SK-N-SH (cell line): ENCODE measurements around the gene ARHGEF19. TPM values are rescaled to one million over a fixed set of nuclear protein-coding genes. Genes with fewer than 3 reads are reported as not detected.

Experiments
- CTCF ChIA-PET: fragments of 300-600, 350-600 bp; formaldehyde crosslinking; extraction: SDS; loops from one replicate; lab custom pipeline; 2021; lab: Yijun Ruan, JAX
- POLR2A ChIA-PET: fragments of 350-600 bp; sonication (Branson Sonifier 250); formaldehyde crosslinking; extraction: SDS; loops from one replicate; lab custom pipeline; 2020; ENCODE audit warnings: antibody characterized with exemption, inconsistent platforms; lab: Yijun Ruan, JAX
- DNase-seq: peaks from one replicate; pipeline ENCODE4 v3.0.0; 2012
- H2AFZ ChIP-seq: fragments of 200-600 bp; sonication (generic); 2 replicates; pipeline ENCODE4 v1.8.1; 2016; ENCODE audit warnings: antibody characterized with exemption, mild to moderate bottlenecking, low read depth
- H3F3A ChIP-seq: fragments of 200-600 bp; sonication (generic); replicated peaks from 2 replicates; pipeline ENCODE3; 2016; ENCODE audit warnings: antibody characterized with exemption, mild to moderate bottlenecking; ENCODE audit not compliant: insufficient read depth
- H3K27ac ChIP-seq, 2 experiments: fragments of 200-500 bp in 1 of 2; fragments of 200-600 bp in 1 of 2; sonication (Bioruptor generic) in 1 of 2; sonication (generic), shearing (Covaris generic) in 1 of 2; 2 replicates each; pipeline versions ENCODE4 v1.5.1 to v1.6.1; 2014 to 2016; ENCODE audit warnings: low read depth in 2 of 2, inconsistent platforms in 1 of 2, low read length in 1 of 2, mild to moderate bottlenecking in 1 of 2, mixed read lengths in 1 of 2
- H3K27me3 ChIP-seq: fragments of 200-600 bp; sonication (generic), shearing (Covaris generic); 2 replicates; pipeline ENCODE4 v1.6.1; 2016; ENCODE audit warnings: mixed run types; ENCODE audit not compliant: insufficient read depth
- H3K36me3 ChIP-seq, 2 experiments: fragments of 200-500 bp in 1 of 2; fragments of 200-600 bp in 1 of 2; sonication (Bioruptor generic) in 1 of 2; sonication (generic) in 1 of 2; replicated peaks in 1 of 2; 2 replicates each; pipeline versions ENCODE3 to v1.5.1; 2014 to 2016; ENCODE audit warnings: low read length in 1 of 2, mild to moderate bottlenecking in 1 of 2; ENCODE audit not compliant: insufficient read depth in 2 of 2, control insufficient read depth in 1 of 2
- H3K4me1 ChIP-seq, 2 experiments: fragments of 200-500 bp in 1 of 2; fragments of 200-600 bp in 1 of 2; sonication (Bioruptor generic) in 1 of 2; sonication (generic), shearing (Covaris generic) in 1 of 2; 2 replicates each; pipeline versions ENCODE4 v1.5.1 to v1.6.1; 2014 to 2016; ENCODE audit warnings: low read depth in 1 of 2, low read length in 1 of 2, mixed run types in 1 of 2; ENCODE audit not compliant: insufficient read depth in 2 of 2, control insufficient read depth in 1 of 2
- H3K4me2 ChIP-seq: fragments of 200-600 bp; sonication (generic), shearing (Covaris generic); 2 replicates; pipeline ENCODE4 v1.6.1; 2017; ENCODE audit warnings: mixed run types
- H3K4me3 ChIP-seq, 2 experiments: fragments of 200-500 bp in 1 of 2; fragments of 200-600 bp in 1 of 2; sonication (Bioruptor generic) in 1 of 2; sonication (generic), shearing (Covaris generic) in 1 of 2; 2 replicates each; pipeline versions ENCODE4 v1.5.1 to v1.8.1; 2014 to 2016; ENCODE audit warnings: low read depth in 2 of 2, inconsistent platforms in 1 of 2, low read length in 1 of 2, mild to moderate bottlenecking in 1 of 2, mixed read lengths in 1 of 2, moderate library complexity in 1 of 2
- H3K79me2 ChIP-seq: fragments of 200-600 bp; sonication (generic); 2 replicates; pipeline ENCODE4 v1.8.1; 2017; ENCODE audit warnings: mild to moderate bottlenecking; ENCODE audit not compliant: insufficient read depth
- H3K9ac ChIP-seq: fragments of 200-600 bp; sonication (generic); 2 replicates; pipeline ENCODE4 v1.6.1; 2017; ENCODE audit warnings: mixed run types
- H3K9me2 ChIP-seq: fragments of 200-600 bp; sonication (generic); 2 replicates; pipeline ENCODE4 v1.6.1; 2017; ENCODE audit warnings: mixed run types
- H3K9me3 ChIP-seq: fragments of 200-600 bp; sonication (generic); 2 replicates; pipeline ENCODE4 v1.6.1; 2017; ENCODE audit warnings: mixed run types, mild to moderate bottlenecking, moderate library complexity
- H4K20me1 ChIP-seq: fragments of 200-600 bp; sonication (generic); 2 replicates; pipeline ENCODE4 v1.6.1; 2017; ENCODE audit warnings: mild to moderate bottlenecking, mixed run types; ENCODE audit not compliant: insufficient read depth
- CTCF ChIP-seq: fragments of 200-600 bp; sonication (generic); IDR thresholded peaks from 2 replicates; pipeline ENCODE4 v1.6.1; 2017; ENCODE audit warnings: antibody characterized with exemption, mild to moderate bottlenecking, moderate library complexity
- FOSL2 ChIP-seq: IDR thresholded peaks from 2 replicates; pipeline ENCODE4 v1.4.0; 2012; ENCODE audit warnings: low read depth, mild to moderate bottlenecking, moderate library complexity, borderline replicate concordance
- FOXJ3 ChIP-seq: sonication (generic); formaldehyde crosslinking; IDR thresholded peaks from 2 replicates; pipeline ENCODE4 v1.5.1; 2020; ENCODE audit warnings: mild to moderate bottlenecking, missing genetic modification reagents
- MEF2A ChIP-seq: IDR thresholded peaks from 2 replicates; pipeline ENCODE4 v1.4.0; 2012; ENCODE audit warnings: low read depth, borderline replicate concordance
- MXI1 ChIP-seq: IDR thresholded peaks from 2 replicates; pipeline ENCODE4 v1.6.1; 2012; ENCODE audit warnings: mild to moderate bottlenecking, low read depth, low read length, improper control_type of control experiment
- NFIC ChIP-seq: IDR thresholded peaks from 2 replicates; pipeline ENCODE4 v1.4.0; 2012; ENCODE audit warnings: borderline replicate concordance
- RAD21 ChIP-seq: IDR thresholded peaks from 2 replicates; pipeline ENCODE4 v1.6.1; 2012; ENCODE audit warnings: mild to moderate bottlenecking, low read length
- RCOR1 ChIP-seq: fragments of 150-350 bp; IDR thresholded peaks from 2 replicates; pipeline ENCODE4 v1.6.1; 2017; ENCODE audit warnings: antibody characterized with exemption, low read length
- TCF12 ChIP-seq: IDR thresholded peaks from 2 replicates; pipeline ENCODE4 v1.4.0; 2012
- ZBTB33 ChIP-seq: IDR thresholded peaks from 2 replicates; pipeline ENCODE4 v1.4.0; 2012; ENCODE audit warnings: low read depth, borderline replicate concordance
- WGBS: methylation state at CpG from one replicate; pipeline ENCODE4 v1.1.6; 2017; ENCODE audit warnings: low lambda C conversion rate; 5-methylcytosine and 5-hydroxymethylcytosine counted together
- polyA plus RNA-seq, 3 experiments: library from polyadenylated mRNA; depleted of rRNA; stranded (reverse); fragments of >200 nt; gene quantifications; 2 replicates each; pipeline ENCODE4 v1.2.3, GENCODE V29; 2012
- TF ChIP-seq, protein P1 (sequence below): fragments of 150-350 bp; IDR thresholded peaks from 2 replicates; pipeline ENCODE4 v1.6.1; 2016; ENCODE audit warnings: mild to moderate bottlenecking, low read depth, low read length
- TF ChIP-seq, protein P2 (sequence below): IDR thresholded peaks from 2 replicates; pipeline ENCODE4 v1.4.0; 2012; ENCODE audit warnings: low read depth, borderline replicate concordance
- TF ChIP-seq, protein P3 (sequence below): IDR thresholded peaks from 2 replicates; pipeline ENCODE4 v1.4.0; 2012; ENCODE audit warnings: low read depth

The ARHGEF19 gene
- polyA plus RNA-seq, 1 of the 3 experiments (the other 2 are of a cell fraction): 11.5 TPM

GRCh38 chr1:16209847-16210407 is 2.5 kb downstream of the ARHGEF19 start (continued):
- TF ChIP-seq, protein P1, sequence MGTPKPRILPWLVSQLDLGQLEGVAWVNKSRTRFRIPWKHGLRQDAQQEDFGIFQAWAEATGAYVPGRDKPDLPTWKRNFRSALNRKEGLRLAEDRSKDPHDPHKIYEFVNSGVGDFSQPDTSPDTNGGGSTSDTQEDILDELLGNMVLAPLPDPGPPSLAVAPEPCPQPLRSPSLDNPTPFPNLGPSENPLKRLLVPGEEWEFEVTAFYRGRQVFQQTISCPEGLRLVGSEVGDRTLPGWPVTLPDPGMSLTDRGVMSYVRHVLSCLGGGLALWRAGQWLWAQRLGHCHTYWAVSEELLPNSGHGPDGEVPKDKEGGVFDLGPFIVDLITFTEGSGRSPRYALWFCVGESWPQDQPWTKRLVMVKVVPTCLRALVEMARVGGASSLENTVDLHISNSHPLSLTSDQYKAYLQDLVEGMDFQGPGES: no peak
- no peak for TF ChIP-seq MXI1
- no peak for TF ChIP-seq RAD21
- TF ChIP-seq, protein P2, sequence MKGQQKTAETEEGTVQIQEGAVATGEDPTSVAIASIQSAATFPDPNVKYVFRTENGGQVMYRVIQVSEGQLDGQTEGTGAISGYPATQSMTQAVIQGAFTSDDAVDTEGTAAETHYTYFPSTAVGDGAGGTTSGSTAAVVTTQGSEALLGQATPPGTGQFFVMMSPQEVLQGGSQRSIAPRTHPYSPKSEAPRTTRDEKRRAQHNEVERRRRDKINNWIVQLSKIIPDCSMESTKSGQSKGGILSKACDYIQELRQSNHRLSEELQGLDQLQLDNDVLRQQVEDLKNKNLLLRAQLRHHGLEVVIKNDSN: no peak
- TF ChIP-seq TCF12: no peak

GRCh38 chr1:16209132-16209846 is 3.2 kb downstream of the ARHGEF19 start:
- H2AFZ ChIP-seq: no peak overlapping the region
- H3K9me2 ChIP-seq: no peaks in the 10 kb centered on the region
- TF ChIP-seq CTCF (no peak), MXI1 (no peak), FOXJ3 (no peak)
- no peaks in the 10 kb centered on the region for H4K20me1 ChIP-seq
- CTCF ChIA-PET: no interaction called here
- POLR2A ChIA-PET: interaction anchor here (1.1 kb wide), 1 partner anchor 28 kb away, joined by 3 read pairs; the partner anchor contains the start of gene CPLANE2
- DNase-seq: no peak
- H3K9ac ChIP-seq: no peak overlapping the region
- H3K4me3 ChIP-seq: no peak overlapping the region
- H3K27ac ChIP-seq: no peak overlapping the region
- H3K36me3 ChIP-seq: no peaks in the 10 kb centered on the region
- H3K27me3 ChIP-seq: no peaks in the 10 kb centered on the region
- WGBS: 84% methylated on average over 9 of the region's 9 CpGs
- no peak overlapping the region for H3K4me2 ChIP-seq
- H3K4me1 ChIP-seq: peaks cover 0 to 28% of the 10 kb centered on the region in 2 experiments; a peak in 1 of 4 replicates
- H3F3A ChIP-seq: peaks cover 15% of the 10 kb centered on the region
- H3K9me3 ChIP-seq: no peaks in the 10 kb centered on the region
- H3K79me2 ChIP-seq: no peaks in the 10 kb centered on the region

DNA sequence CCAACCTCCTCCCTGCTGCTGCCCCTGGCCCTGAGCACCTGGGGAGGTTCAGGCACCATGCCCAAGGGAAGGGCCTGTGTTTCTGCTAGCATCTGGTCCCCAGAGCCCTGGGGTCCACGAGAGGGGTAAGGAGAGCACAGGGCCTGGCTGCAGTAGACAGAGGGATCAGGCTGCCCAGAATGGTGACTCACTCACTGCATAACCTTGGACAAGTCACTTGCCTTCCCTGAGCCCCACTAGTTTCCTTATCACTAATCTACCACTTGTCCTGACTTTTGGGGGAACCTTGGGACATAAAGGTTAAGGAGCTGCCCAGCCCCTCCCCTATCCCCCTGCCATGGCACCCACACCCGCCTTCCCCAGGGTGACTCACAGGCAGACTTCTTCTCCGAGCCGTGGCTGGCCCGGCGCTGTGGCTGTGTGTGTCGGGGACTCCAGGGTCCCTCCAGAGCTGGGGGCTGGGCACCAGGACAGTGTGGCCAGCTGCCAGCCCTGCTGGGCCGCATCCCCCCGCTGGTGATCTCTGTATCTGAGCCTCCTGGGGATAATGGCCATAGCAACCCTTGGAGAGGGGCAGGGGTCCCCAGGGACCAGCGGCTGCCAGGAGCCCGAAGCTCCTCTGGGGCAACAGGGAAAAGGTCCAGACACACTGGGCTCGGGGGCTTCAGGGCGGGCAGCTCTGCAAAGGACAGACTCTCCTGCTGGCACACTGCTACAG is 4.0 kb downstream of the ARHGEF19 start:
- Histone ChIP-seq H2AFZ (no peak overlapping the region), H3K4me3 (no peak overlapping the region), H3K9me3 (no peaks in the 10 kb centered on the region), H3K27ac (no peak overlapping the region), H3F3A (peaks cover 15% of the 10 kb centered on the region), H3K9ac (no peak overlapping the region), H3K27me3 (no peaks in the 10 kb centered on the region), H3K36me3 (no peaks in the 10 kb centered on the region), H3K4me1 (peaks cover 0 to 28% of the 10 kb centered on the region in 2 experiments; a peak in 1 of 4 replicates), H3K9me2 (no peaks in the 10 kb centered on the region), H3K4me2 (no peak overlapping the region), H3K79me2 (no peaks in the 10 kb centered on the region), H4K20me1 (no peaks in the 10 kb centered on the region)
- TF ChIP-seq MEF2A (no peak), FOSL2 (peak; percentile 5; the same call in 1 of the 2 replicates), NFIC (no peak), FOXJ3 (no peak), RCOR1 (no peak), ZBTB33 (no peak)
- TF ChIP-seq, protein P3, sequence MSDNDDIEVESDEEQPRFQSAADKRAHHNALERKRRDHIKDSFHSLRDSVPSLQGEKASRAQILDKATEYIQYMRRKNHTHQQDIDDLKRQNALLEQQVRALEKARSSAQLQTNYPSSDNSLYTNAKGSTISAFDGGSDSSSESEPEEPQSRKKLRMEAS: no peak
- no peak for DNase-seq
- 89% methylated on average over 8 of the region's 13 CpGs for WGBS
- POLR2A ChIA-PET: interaction anchor here (1.1 kb wide), 1 partner anchor 29 kb away, joined by 3 read pairs; the partner anchor contains the start of gene CPLANE2
- CTCF ChIA-PET: no interaction called here
